Measurements from ENCODE around the gene COX6B2.

COX6B2 gene

DNA sequence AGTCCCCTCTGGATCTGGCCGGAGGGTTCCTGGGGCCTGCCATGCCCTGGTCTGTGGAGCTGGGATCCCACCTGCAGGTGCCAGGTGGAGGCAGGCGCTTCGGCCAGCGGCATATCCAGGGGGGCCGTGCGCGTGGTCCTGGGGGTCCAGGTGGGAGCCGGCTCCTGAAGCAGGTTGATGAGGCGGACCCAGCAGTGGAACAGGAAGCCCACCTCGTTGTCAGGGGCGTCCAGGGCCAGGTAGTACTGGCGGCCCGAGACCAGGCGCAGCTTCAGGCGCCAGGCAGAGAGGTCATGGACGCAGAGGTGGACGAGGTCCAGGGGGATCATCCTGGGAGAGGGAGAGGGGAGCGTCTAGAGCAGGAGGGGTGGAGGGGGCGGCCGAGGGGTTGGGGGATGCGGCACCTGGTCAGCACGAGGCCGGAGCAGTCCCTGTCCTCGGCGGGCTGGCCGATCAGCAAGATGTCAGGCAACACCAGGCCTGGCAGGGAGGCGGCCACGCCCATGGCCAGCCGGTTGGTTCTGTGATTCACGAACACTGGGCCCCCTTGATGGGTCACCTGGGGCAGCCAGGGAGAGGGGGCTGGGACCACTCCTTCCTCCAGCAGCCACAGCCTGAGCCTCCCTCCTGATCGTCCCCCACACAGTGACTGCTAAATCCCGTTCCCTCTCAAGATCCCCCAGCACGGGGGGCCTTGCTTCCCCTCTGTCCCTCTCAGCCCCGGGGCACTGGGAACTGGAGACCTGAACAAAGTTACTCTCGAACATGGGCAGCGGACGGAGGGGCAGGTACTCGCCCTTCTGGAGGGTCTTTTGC lies 7.9 kb upstream of the COX6B2 start:
- no peak for DNase-seq (ENCODE audit: low read depth)

DNA sequence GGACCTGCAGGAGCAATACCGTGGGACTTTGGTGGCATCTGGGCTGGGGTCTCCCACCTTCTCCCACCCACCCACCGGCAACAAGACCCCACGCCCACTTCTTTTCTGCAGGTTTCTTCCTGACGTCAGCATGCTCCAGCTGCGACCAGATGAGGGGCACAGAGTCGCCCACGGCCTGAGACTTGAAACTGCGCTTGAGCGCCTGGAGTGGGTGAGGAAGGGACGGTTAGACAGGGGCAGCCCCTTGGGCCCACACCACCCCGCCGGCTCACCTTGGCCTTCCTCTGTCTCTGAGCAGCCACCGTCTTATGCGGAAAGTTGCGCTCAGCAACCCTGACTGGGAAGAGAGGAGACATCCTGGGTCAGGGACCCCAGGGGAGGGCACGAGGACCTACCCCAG lies 6.4 kb upstream of the COX6B2 start:
- DNase-seq (ENCODE audit: low read depth): no peak

DNA sequence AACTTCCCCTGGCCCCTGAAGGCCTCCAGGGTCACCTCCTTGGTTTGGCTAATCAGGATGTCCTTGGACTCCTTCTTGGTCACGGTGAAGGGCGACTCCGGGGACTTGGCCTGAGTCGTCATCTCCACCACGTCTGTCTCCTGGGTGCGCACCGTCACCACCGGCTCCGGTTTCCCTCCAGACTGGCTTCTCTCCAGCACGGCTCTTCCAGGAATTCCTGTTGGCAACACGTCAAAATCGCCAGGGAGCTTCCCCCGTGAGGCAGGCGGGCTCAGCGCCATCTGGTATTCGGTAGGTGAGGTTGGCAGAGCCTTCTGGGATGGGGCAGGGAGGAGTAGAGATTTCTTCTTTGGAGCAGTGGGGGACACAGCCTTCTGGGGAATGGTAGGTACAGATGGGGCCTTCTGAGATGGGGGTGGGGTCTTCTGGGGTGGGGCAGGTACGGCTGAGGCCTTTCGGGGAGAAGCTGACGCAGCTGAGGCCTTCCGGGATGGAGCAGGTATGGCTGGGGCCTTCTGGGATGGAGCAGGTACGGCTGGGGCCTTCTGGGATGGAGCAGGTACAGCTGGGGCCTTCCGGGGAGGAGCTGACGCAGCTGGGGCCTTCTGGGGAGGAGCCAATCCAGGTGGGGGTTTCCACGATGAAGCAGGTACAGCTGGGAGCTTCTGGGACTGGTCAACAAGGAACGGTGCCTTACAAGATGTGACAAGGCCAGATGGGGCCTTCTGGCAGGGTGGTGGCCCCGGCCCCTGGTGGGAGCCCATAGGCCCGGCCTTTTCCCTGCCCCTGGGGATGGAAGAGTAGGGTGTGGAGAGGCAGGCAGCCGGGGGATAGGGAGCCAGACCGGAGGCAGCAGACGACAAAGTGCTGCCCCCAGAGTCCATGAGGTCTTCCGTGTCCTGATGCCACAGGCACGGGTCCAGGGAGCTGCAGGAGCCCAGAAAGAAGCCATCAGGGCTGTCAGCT lies 4.7 kb upstream of the COX6B2 start:
- no peak for DNase-seq (ENCODE audit: low read depth)

GRCh38 chr19:55358493-55358892 lies 4.0 kb upstream of the COX6B2 start:
- no peak for DNase-seq (ENCODE audit: low read depth)

DNA sequence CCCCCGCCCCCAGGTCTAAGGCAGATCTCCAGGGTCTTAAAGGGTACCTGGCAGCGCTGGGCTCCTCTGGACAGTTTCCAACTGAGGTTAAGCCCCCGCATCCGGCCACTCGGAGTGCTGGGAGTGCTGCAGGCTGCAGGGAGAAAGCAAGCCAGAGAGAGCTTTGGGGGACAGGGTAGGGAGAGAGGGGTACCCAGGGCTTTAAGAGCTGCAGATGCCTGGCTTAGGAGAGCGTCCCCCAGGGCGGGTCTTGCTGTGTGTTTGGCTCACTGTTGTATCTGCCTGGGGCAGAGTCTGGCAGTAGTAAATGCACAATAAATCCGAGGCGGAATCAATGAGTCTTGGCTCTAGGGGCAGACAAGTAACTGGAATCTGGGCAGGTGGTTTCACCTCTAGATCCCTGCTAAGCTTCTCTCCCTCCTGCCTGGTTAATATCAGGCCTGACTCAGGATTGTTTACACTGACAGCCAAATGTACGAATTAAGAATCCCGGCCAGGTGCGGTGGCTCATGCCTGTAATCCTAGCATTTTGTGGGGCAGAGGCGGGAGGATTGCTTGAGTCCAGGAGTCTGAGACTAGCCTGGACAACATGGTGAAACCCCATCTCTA lies 798 bp upstream of the COX6B2 start:
- no peak for DNase-seq (ENCODE audit: low read depth)

GRCh38 chr19:55353803-55354697 lies 469 bp downstream of the COX6B2 start:
- DNase-seq (ENCODE audit: low read depth): peak; percentile 38

- DNase-seq (ENCODE audit: low read depth): no peak
Observed at GRCh38 chr19:55353356-55353802, 1.1 kb downstream of the COX6B2 start.

DNA sequence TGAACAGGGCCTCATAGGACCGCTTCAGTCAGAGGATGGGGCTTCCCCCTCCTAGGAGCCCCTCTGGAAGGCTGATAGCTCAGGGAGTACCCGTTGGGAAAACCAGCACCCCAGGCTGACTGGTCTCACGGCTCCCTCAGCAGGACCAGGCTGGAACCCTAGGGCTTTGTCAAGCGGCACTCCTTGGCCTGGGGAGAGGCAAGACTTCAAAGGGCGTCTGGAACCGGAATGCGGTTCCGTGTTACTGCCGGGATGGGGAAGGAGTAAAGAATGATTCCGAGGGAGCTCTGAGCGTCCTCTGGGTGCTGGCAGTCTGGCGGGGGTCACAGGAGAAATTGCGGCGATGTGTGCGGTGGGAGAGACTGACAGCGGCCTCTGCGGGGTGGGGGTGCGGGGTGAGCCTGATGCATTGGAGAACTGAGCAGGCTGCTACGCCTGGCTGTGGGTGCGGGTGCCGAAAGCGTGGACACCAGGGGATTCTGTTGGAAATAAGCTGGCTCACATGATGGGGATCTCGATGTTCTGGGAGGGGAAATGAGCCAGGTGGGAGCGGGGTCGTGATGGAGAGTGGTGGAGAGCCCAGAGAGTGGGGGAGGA lies 1.9 kb downstream of the COX6B2 start:
- no peak for DNase-seq (ENCODE audit: low read depth)

GRCh38 chr19:55352040-55352439 lies 2.5 kb downstream of the COX6B2 start:
- no peak for DNase-seq (ENCODE audit: low read depth)

DNA sequence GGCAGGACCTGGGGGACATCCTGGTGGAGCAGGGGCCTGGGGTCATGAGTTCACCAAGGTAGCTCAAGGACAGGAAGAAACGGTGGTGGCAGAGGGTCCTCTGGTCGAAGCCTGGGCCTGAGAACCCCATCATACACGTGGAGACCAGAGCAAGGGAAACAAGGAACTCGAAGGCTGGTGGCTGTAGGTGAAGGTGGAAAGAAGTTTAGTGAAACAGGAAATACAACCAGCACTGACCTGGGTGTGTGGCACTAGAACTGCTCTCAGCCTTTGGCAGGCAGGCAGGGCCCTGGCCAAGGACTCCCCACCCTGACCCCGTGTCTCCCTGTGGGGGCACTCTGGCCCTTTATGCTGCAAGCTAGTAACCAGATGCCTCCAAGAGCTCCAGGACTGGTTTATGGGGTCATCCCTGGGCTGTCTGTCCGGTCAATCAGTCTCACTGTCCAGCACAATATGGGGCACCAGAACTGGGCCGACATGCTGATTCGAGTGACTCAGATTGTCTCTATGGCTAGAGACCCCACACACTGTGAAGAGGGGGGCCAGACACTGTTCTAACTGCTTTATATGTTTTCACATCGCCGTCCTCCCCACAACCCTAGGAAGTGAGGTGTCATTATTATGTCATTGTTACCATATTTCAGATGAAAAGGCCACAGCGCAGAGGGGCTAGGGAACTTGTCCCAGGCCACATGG lies 3.8 kb downstream of the COX6B2 start:
- no peak for DNase-seq (ENCODE audit: low read depth)

DNA sequence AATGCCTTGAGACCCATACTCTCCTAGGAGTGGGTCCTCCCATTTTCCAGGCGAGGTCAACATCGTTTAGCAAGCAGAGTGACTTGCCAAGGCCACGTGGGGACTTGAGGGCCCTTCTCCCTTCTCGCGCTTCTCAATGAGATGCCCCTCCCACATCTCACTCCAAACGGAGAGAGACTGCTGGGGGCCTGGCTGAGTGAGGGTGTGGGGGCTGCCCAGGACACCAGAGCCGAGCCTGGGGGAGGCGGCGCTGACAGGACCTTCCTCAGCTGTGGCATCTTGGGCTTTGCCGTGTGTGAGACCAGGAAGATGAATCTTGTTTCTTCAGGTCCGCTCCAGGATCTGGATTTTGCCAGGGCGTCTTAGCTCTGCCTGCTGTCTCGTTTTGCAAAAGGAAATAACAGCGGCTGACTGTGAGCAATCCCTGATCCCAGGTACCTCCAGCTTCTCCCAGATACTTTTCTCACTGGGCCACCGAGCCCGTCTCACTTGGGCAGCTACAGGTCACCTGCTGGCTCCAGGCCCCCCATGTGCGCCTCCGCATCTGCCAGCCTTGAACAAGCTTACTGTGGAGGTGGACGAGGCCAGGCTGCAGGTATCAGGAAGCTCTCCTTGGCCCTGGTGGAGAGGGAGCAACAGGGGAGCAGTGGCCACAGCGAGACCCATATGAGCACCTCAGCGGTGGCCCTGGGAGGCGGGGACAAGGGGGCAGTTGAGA lies 6.0 kb downstream of the COX6B2 start:
- no peak for DNase-seq (ENCODE audit: low read depth)

- DNase-seq (ENCODE audit: low read depth): no peak
Observed at GRCh38 chr19:55347442-55348009, 7.0 kb downstream of the COX6B2 start.

DNA sequence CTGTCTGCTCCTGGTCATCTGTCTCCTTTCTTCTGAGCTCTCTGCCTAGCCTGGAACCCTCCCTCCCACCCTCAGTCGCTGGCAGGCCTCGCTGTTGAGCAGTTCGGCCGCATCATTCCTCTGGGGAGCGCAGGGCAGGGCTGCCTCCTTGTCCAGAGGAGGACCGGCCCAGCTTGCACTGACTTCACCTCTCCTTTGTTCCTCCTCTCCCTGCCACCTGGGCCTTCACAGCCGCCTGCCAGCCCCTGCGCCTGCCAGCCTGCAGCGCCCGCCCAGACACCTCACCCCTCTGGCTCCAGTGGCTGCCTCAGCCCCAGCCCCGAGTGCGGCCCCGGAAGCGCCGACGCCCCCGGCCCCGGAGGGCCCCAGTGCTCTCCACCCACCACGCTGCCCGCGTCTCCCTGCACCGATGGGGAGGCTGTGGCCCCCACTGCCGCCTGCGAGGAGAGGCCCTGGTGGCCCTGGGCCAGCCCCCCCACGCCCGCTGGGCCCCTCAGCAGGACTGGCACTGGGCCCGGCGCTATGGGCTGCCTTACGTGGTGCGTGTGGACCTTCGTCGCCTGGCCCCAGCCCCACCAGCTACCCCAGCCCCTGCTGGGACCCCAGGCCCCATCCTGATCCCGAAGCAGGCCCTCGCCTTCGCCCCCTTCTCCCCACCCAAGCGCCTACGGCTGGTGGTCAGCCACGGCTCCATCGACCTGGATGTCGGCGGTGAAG lies 7.6 kb downstream of the COX6B2 start:
- DNase-seq (ENCODE audit: low read depth): no peak

DNA sequence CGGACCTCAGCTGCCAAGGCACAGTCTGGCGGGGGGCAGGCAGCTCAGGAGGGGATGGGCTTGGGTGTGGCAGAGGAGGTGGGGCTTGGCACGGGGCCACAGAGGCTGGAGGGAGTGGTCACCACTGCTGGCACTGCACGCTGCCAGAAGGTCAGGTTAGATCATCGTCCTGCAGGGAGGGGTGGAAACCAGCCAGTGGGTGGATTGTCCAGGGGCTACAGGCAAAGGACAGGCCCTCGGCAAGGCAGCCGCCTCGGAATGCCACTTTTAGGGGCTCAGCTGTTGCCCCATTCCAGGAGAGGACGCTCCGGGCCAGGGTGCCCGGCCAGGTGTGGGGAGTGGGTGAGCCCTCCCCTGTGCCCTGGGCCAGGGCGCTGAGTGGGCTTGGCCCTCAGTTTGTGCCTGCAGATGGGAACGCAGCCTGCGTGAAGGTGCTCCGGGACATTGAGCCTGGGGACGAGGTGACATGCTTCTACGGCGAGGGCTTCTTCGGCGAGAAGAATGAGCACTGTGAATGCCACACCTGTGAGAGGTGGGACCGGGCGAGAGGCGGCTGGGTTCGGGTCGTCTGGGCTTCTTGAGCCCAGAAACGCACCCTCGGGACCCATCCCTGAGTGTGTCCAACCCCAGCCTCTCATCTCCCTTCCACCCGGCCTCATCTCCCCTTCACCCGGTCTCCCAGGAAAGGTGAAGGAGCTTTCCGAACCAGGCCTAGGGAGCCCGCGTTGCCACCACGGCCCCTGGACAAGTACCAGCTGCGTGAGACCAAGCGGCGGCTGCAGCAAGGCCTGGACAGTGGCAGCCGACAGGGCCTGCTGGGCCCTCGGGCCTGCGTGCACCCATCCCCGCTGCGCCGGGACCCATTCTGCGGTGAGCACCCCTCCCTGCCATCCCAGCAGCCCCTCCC lies 8.4 kb downstream of the COX6B2 start:
- no peak for DNase-seq (ENCODE audit: low read depth)

DNA sequence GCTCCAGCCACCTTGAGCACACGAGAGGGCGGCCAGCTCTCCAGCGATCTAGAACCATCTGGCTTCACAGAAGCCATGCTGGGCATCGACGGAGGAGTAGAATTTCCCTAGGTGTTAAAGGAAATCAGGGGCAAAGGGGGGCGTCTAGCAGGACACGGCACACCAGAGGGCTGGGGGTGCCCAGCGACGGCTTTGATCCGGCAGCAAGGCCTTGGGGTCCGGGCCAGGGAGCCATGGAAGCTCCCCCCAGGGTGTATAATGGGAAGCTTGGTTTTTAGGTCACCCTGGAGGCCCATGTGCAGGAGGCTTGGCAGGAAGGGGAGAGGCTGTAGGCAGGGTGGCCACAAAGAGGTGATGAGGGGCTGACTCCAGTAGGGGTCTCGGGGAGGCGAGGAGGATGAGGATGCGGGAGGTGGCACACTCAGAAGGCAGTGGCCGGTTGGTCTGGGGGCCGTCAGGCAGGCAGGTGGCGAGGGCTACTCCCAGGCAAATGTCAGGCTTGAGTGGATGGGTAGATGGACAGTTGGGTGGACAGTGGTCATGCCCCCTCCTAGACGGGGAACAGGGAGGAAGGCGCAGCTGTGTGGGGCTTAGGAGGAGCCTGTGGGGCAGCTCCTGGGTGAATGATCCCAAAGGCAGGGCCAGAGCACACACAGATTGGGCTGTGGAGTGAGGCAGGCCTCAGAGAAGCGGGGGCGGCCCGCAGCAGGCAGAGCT lies 9.3 kb downstream of the COX6B2 start:
- DNase-seq (ENCODE audit: low read depth): no peak

- no peak for DNase-seq (ENCODE audit: low read depth)
Observed at GRCh38 chr19:55344444-55344843, 10.1 kb downstream of the COX6B2 start.
